ENCODE data around the gene ZNF682.

ZNF682 gene

DNA sequence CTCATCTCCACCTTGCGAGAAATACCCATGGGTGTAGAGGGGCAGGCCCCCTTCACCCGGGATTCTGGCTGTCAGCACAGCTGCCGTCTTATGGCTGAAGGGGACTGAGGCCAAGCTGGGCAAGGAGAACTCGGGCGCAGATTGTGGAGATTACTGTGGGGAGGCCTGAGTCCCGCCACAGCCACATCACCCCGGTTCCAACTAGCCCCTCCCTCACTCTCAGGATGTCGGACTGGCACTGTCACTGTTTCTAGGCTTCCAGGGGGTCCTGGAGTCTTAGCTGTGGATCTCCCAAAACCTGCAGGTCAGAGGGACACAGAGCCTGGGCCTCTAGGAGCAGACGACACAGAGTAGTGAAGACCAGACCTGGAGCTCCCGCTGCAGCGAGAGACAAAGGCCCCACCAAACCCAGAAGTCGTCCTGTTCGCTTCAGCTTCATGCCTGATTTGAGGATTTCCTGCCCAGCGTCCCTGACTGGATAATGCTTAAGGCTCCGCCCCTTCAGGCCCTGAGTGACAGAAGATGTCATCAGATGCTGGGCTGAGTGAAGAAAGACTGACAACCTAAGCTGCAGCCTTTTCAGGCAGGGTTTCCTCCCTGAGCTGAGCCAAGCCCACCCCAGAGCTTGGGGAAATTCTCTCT is 82.8 kb downstream of the ZNF682 start:
- H3K27me3 ChIP-seq (replicated peaks; ENCODE audit: insufficient read depth, low read length), result no peaks in the 10 kb centered on the region
- no peaks in the 10 kb centered on the region for H4K20me1 ChIP-seq (ENCODE audit: insufficient read depth, low read length)
- H3K27ac ChIP-seq (ENCODE audit: low read length), result no peak overlapping the region
- H2AFZ ChIP-seq (ENCODE audit: low read length), result no peak overlapping the region
- no peak overlapping the region for H3K4me2 ChIP-seq (ENCODE audit: low read depth, low read length)
- no peak for DNase-seq
- TF ChIP-seq, protein P1, sequence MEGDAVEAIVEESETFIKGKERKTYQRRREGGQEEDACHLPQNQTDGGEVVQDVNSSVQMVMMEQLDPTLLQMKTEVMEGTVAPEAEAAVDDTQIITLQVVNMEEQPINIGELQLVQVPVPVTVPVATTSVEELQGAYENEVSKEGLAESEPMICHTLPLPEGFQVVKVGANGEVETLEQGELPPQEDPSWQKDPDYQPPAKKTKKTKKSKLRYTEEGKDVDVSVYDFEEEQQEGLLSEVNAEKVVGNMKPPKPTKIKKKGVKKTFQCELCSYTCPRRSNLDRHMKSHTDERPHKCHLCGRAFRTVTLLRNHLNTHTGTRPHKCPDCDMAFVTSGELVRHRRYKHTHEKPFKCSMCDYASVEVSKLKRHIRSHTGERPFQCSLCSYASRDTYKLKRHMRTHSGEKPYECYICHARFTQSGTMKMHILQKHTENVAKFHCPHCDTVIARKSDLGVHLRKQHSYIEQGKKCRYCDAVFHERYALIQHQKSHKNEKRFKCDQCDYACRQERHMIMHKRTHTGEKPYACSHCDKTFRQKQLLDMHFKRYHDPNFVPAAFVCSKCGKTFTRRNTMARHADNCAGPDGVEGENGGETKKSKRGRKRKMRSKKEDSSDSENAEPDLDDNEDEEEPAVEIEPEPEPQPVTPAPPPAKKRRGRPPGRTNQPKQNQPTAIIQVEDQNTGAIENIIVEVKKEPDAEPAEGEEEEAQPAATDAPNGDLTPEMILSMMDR (IDR thresholded peaks at IDR 0.05; ENCODE audit: low read length), result no peak
- H3K79me2 ChIP-seq (ENCODE audit: low read length), result no peaks in the 10 kb centered on the region
- no peaks in the 10 kb centered on the region for H3K9me3 ChIP-seq (replicated peaks; ENCODE audit: insufficient read depth, low read length)
- H3K4me3 ChIP-seq (ENCODE audit: low read length), result no peak overlapping the region
- no peaks in the 10 kb centered on the region for H3F3A ChIP-seq (ENCODE audit: insufficient read depth, low read length)
- no peak overlapping the region for H3K9ac ChIP-seq (ENCODE audit: low read length)
- H3K4me1 ChIP-seq (ENCODE audit: low read length), result no peaks in the 10 kb centered on the region
- no peaks in the 10 kb centered on the region for H3K36me3 ChIP-seq (replicated peaks; ENCODE audit: insufficient read depth, low read length)
- no peaks in the 10 kb centered on the region for H3K9me2 ChIP-seq (replicated peaks; ENCODE audit: insufficient read depth, low read length)

DNA sequence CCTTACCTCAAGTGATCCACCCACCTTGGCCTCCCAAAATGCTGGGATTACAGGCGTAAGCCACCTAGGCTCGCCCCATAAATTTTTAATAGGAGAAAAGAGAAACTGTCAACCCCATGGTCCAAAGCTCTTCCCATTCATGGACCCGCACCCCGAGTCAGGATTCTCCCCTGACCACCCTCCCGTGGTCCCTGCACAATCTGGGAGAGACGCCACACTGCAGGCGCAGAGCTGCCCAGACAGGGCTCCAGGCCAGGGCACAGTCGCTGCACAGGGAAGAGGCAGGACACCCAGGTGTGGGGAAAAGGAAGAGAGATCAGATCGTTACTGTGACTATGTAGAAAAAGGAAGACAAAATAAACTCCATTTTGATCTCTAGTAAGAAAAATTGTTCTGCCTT is 84.1 kb downstream of the ZNF682 start:
- H3K27ac ChIP-seq (ENCODE audit: low read length), result no peak overlapping the region
- no peak overlapping the region for H3K4me2 ChIP-seq (ENCODE audit: low read depth, low read length)
- H3F3A ChIP-seq (ENCODE audit: insufficient read depth, low read length), result no peaks in the 10 kb centered on the region
- no peak overlapping the region for H3K9ac ChIP-seq (ENCODE audit: low read length)
- H3K9me2 ChIP-seq (replicated peaks; ENCODE audit: insufficient read depth, low read length), result no peaks in the 10 kb centered on the region
- TF ChIP-seq, protein P1 (IDR thresholded peaks at IDR 0.05; ENCODE audit: low read length), result no peak
- TF ChIP-seq EZH2 (optimal IDR thresholded peaks at IDR 0.05; ENCODE audit: low read depth, low read length) (no peak), EZH2phosphoT487 (IDR thresholded peaks at IDR 0.05; ENCODE audit: low read length) (no peak)
- no peak for DNase-seq
- no peak overlapping the region for H3K4me3 ChIP-seq (ENCODE audit: low read length)
- no peaks in the 10 kb centered on the region for H3K4me1 ChIP-seq (ENCODE audit: low read length)
- no peaks in the 10 kb centered on the region for H3K79me2 ChIP-seq (ENCODE audit: low read length)
- H4K20me1 ChIP-seq (ENCODE audit: insufficient read depth, low read length), result no peaks in the 10 kb centered on the region
- H2AFZ ChIP-seq (ENCODE audit: low read length), result no peak overlapping the region
- H3K36me3 ChIP-seq (replicated peaks; ENCODE audit: insufficient read depth, low read length), result no peaks in the 10 kb centered on the region
- no peaks in the 10 kb centered on the region for H3K9me3 ChIP-seq (replicated peaks; ENCODE audit: insufficient read depth, low read length)
- no peaks in the 10 kb centered on the region for H3K27me3 ChIP-seq (replicated peaks; ENCODE audit: insufficient read depth, low read length)

Measured in MM.1S (cell line).